DND-41 (cell line): ENCODE data around the gene VWF.

Source experiments
- ATAC-seq: fragments of 200-7000 bp; cut with Tn5 transposase; 3 replicates; pipeline ENCODE4 v1.9.1; 2021; ENCODE audit warnings: low read depth; ENCODE audit not compliant: insufficient read depth
- DNase-seq: peaks from one replicate; pipeline ENCODE4 v3.0.0-alpha.2; 2020
- H2AFZ ChIP-seq: 2 replicates; pipeline ENCODE4 v1.6.0; 2012; ENCODE audit warnings: low read depth, low read length
- H3K27ac ChIP-seq: 2 replicates; pipeline ENCODE4 v1.5.1; 2012; ENCODE audit warnings: low read length, inconsistent platforms
- H3K27me3 ChIP-seq: fragments of 200-600 bp; sonication (generic); 2 replicates; pipeline ENCODE4 v1.6.0; 2012; ENCODE audit warnings: low read length, mild to moderate bottlenecking, inconsistent platforms; ENCODE audit not compliant: insufficient read depth, poor library complexity
- H3K36me3 ChIP-seq: 2 replicates; pipeline ENCODE4 v1.5.1; 2012; ENCODE audit warnings: low read length, inconsistent platforms; ENCODE audit not compliant: insufficient read depth
- H3K4me1 ChIP-seq: 2 replicates; pipeline ENCODE4 v1.5.1; 2012; ENCODE audit warnings: mild to moderate bottlenecking, low read length; ENCODE audit not compliant: insufficient read depth
- H3K4me2 ChIP-seq: 2 replicates; pipeline ENCODE4 v1.6.0; 2012; ENCODE audit warnings: mild to moderate bottlenecking, moderate library complexity, low read length, inconsistent platforms; ENCODE audit not compliant: insufficient read depth
- H3K4me3 ChIP-seq, 2 experiments: fragments of 200-600 bp in 1 of 2; shearing (Covaris generic) in 1 of 2; 2 replicates each; pipeline ENCODE4 v1.5.1; 2012 to 2016; ENCODE audit warnings: inconsistent platforms in 2 of 2, low read length in 2 of 2, mild to moderate bottlenecking in 2 of 2, low read depth in 1 of 2, moderate library complexity in 1 of 2
- H3K79me2 ChIP-seq: 2 replicates; pipeline ENCODE4 v1.6.0; 2012; ENCODE audit warnings: low read length, inconsistent platforms; ENCODE audit not compliant: insufficient read depth
- H3K9ac ChIP-seq: 2 replicates; pipeline ENCODE4 v1.6.0; 2012; ENCODE audit warnings: low read depth, mild to moderate bottlenecking, inconsistent platforms, low read length, moderate library complexity
- H3K9me3 ChIP-seq: 2 replicates; pipeline ENCODE4 v1.5.1; 2012; ENCODE audit warnings: low read length, moderate library complexity, mild to moderate bottlenecking, inconsistent platforms; ENCODE audit not compliant: insufficient read depth, severe bottlenecking
- H4K20me1 ChIP-seq: 2 replicates; pipeline ENCODE4 v1.6.0; 2012; ENCODE audit warnings: low read length; ENCODE audit not compliant: insufficient read depth
- CTCF ChIP-seq: IDR thresholded peaks from 2 replicates; pipeline ENCODE4 v1.5.1; 2012; ENCODE audit warnings: borderline replicate concordance, low read length, moderate library complexity, mild to moderate bottlenecking; ENCODE audit not compliant: poor library complexity, severe bottlenecking; ENCODE audit errors: extremely low read depth
- EZH2 ChIP-seq: IDR thresholded peaks from 3 replicates; pipeline ENCODE4 v1.6.1; 2012; ENCODE audit warnings: borderline replicate concordance, low read depth, mild to moderate bottlenecking, moderate library complexity, low read length, inconsistent platforms; ENCODE audit not compliant: severe bottlenecking

The VWF gene

GRCh38 chr12:5972387-5972786 is 152.1 kb downstream of the VWF start:
- no peaks in the 10 kb centered on the region; the same call in 1 of the 2 replicates for H4K20me1 ChIP-seq
- no peak overlapping the region for H3K4me3 ChIP-seq
- peaks cover 52% of the 10 kb centered on the region for H3K27me3 ChIP-seq
- H3K9me3 ChIP-seq: no peaks in the 10 kb centered on the region
- H2AFZ ChIP-seq: no peak overlapping the region
- ATAC-seq (no peak), DNase-seq (no peak)
- no peaks in the 10 kb centered on the region for H3K79me2 ChIP-seq
- H3K4me2 ChIP-seq: no peak overlapping the region
- TF ChIP-seq CTCF (no peak), EZH2 (no peak)
- H3K4me1 ChIP-seq: peaks cover 3% of the 10 kb centered on the region; the same call in 1 of the 2 replicates
- H3K36me3 ChIP-seq: no peaks in the 10 kb centered on the region
- H3K9ac ChIP-seq: no peak overlapping the region
- no peak overlapping the region for H3K27ac ChIP-seq

- Histone ChIP-seq H3K4me2 (no peak overlapping the region), H3K4me3 (no peak overlapping the region), H3K27ac (no peak overlapping the region), H3K79me2 (no peaks in the 10 kb centered on the region), H3K27me3 (peaks cover 46% of the 10 kb centered on the region), H3K9me3 (no peaks in the 10 kb centered on the region), H4K20me1 (no peaks in the 10 kb centered on the region; the same call in 1 of the 2 replicates), H3K4me1 (no peaks in the 10 kb centered on the region), H2AFZ (no peak overlapping the region), H3K9ac (no peak overlapping the region), H3K36me3 (no peaks in the 10 kb centered on the region)
- no peak for ATAC-seq
- TF ChIP-seq CTCF (no peak), EZH2 (no peak)
- DNase-seq: no peak
Measured at GRCh38 chr12:5971194-5971850, 153.1 kb downstream of the VWF start.

- Histone ChIP-seq H2AFZ (no peak overlapping the region), H3K27me3 (peaks cover 44% of the 10 kb centered on the region), H3K79me2 (no peaks in the 10 kb centered on the region), H3K27ac (no peak overlapping the region), H3K4me3 (no peak overlapping the region), H3K9me3 (no peaks in the 10 kb centered on the region), H3K4me2 (no peak overlapping the region), H3K9ac (no peak overlapping the region), H4K20me1 (peaks cover 7% of the 10 kb centered on the region), H3K4me1 (no peaks in the 10 kb centered on the region), H3K36me3 (no peaks in the 10 kb centered on the region)
- TF ChIP-seq CTCF (no peak), EZH2 (no peak)
- ATAC-seq (no peak), DNase-seq (no peak)
Measured at GRCh38 chr12:5969974-5970690, 154.3 kb downstream of the VWF start.
